GM12865 (cell line): Measurements from ENCODE around the gene DCAF10.
"Not testable (repeated sequence)": the region's sequence is repeated elsewhere in the genome, so short reads cannot be mapped to it uniquely, and the experiment has no call there.

Experiments
- DNase-seq: peaks from one replicate; pipeline ENCODE4 v3.0.0; 2010; ENCODE audit warnings: low read depth
- H3K4me3 ChIP-seq: 2 replicates; pipeline ENCODE4 v1.5.1; 2011; ENCODE audit warnings: mild to moderate bottlenecking, low read depth, low read length, control low read depth
- TF ChIP-seq, protein P1 (sequence below): IDR thresholded peaks from 2 replicates; pipeline ENCODE4 v1.5.1; 2011; ENCODE audit warnings: low read length, control low read depth, low read depth, inconsistent platforms; ENCODE audit not compliant: insufficient read depth; ENCODE audit errors: missing control alignments

Gene DCAF10

DNA sequence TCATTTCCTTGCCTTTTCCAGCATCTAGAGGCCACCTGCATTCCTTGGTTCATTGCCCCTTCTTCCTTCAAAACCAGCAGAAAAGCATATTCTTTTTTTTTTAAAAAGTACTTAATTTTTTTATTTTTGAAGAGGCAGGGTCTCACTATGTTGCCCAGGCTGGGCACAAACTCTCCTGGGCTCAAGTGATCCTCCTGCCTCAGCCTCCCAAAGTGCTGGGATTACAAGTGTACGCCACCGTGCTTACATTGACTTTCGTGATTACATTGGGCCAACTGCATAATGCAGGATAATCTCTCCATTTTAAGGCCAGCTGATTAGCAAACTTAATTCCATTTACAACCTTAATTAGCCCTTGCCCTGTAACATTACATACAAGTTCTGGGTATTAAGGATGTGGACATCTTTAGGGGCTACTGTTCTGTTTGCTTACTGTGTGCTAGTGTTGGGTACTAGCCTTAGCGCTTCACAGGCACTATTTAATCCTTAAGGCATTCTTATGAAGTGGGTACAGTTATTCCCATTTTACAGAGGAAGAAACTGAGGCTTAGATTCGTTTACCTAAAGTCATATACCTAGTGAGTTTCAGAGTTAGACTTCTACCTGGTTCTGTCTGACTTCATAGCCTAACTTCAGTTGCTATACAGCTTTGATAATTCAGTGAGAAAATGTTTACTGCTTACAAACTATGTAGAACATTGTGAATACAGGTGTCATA lies 69.6 kb downstream of the DCAF10 start:
- no peak overlapping the region for H3K4me3 ChIP-seq
- TF ChIP-seq, protein P1, sequence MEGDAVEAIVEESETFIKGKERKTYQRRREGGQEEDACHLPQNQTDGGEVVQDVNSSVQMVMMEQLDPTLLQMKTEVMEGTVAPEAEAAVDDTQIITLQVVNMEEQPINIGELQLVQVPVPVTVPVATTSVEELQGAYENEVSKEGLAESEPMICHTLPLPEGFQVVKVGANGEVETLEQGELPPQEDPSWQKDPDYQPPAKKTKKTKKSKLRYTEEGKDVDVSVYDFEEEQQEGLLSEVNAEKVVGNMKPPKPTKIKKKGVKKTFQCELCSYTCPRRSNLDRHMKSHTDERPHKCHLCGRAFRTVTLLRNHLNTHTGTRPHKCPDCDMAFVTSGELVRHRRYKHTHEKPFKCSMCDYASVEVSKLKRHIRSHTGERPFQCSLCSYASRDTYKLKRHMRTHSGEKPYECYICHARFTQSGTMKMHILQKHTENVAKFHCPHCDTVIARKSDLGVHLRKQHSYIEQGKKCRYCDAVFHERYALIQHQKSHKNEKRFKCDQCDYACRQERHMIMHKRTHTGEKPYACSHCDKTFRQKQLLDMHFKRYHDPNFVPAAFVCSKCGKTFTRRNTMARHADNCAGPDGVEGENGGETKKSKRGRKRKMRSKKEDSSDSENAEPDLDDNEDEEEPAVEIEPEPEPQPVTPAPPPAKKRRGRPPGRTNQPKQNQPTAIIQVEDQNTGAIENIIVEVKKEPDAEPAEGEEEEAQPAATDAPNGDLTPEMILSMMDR = no peak
- no peak for DNase-seq

DNA sequence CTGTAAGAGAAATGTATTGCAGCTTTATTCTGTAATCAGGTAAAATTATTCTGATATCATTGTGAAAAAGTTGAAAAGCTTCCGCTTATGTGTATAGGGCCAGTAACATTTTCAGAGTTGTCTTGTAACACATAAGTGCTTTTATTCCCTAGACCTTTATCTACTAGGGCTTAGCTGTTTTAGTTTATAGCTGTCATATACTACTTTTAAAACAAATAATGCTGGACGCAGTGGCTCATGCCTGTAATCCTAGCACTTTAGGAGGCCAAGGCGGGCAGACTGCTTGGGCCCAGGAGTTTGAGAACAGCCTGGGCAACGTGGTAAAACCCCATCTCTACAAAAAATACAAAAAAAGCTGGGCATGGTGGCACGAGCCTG lies 70.2 kb downstream of the DCAF10 start:
- TF ChIP-seq, protein P1 = no peak
- no peak for DNase-seq
- no peak overlapping the region for H3K4me3 ChIP-seq

DNA sequence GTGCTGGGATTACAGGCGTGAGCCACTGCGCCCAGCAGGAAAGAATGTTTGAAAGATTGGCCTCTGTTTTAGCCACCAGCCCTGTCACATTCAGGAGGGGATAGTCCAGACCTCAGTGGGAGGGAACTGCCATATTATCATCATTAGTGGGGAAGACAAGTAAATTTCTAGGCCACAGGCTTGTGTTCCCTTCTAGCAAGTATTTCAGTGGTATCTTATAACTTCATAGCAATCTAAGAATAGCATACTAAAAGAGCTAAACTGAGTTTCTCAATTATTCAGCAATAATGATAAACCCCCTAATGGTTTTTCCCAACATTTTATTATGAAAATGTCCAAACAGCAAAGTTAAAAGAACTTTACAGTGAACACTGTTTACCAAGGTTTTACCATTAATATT lies 73.4 kb downstream of the DCAF10 start:
- DNase-seq = no peak
- TF ChIP-seq, protein P1 = no peak
- H3K4me3 ChIP-seq = no peak overlapping the region

DNA sequence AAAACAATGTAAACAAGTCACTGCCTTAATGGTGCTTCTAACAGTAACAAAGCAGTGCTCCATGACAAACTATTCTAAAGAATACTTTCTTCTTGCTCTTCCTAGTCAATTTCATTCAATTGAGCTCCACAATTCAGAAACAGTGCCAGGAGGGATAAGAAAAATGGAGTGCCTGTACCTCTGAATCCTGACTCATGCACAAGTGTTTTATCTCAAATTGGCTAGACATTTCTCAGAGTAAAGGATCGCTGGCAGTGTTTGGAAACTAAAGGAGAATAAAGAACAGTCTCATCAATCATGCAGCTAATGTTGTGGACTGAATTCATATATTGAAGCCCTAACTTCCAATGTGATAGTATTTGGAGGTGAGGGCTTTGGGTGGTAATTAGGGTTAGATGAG lies 75.8 kb downstream of the DCAF10 start:
- TF ChIP-seq, protein P1 = no peak
- DNase-seq = no peak
- H3K4me3 ChIP-seq = no peak overlapping the region

DNA sequence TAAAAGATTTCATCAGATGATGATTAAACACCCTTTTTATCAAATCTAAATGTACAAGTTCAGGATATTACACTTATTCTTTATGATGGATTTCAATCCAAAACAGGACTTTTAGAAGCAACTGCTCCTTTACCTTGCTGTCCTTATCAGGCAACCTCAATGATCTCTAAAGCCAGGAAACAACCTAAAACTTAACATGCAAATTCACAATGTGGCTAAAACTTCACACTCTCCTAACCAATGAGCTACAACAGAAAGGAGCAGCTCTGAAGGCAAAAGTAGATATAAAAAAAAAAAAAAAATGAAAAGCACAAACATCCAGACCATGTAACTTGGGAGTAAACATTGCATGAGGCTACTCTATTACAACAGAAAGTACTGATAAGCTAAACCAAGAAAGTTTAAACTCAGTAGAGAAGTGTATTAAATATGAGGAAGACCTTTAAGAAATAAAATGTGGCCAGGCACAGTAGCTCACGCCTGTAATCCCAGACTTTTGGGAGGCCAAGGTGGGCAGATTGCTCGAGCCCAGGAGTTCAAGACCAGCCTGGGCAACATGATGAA lies 80.4 kb downstream of the DCAF10 start:
- H3K4me3 ChIP-seq = no peak overlapping the region
- TF ChIP-seq, protein P1 = no peak
- peak; percentile 8 for DNase-seq

DNA sequence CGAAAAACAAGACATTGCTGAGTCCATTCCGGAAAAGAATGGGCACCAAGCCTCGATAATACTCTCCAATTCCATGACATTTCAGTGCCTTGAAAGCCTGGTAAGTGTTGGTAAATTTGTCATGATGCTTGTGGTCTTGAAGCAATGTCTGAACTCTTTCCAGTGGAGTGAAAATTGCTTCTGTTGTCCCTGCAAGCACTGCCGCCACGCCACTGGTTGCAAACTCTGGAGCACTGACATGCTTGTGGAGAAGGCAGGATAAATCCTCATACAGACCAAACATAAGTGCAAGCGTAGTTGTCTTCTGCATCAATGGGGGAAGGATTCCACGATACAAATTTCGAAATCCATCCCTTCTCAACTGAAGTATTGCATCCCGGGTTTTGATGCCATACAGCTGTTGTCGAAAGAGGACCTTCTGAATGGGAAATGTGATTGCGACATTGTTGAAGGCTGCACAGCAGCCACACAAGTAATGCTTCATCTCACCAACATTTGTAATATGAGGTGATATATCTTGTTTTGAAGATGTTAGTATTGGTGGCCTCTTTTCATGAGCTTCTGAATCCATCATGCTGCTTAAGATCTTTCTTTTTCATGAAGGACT lies 87.5 kb downstream of the DCAF10 start:
- H3K4me3 ChIP-seq, DNase-seq: not testable (repeated sequence)

DNA sequence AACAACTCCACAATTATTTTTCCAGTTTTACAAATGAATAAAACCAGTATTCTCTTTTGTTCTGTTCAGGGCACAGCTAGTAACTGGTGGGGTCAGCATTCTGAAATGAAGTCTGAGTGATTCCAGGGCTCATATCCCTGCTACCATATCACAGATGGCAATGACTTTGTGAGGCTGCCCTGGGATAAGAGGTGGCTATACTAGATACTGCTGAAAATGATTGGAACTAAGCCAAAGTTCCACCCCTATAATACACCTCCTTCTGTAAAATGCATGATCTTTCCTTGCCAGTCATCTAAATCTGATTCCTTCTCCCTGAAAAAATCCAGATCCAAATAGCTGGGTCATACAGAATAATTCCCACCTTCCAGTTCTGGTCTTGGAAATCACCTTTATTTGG lies 88.9 kb downstream of the DCAF10 start:
- H3K4me3 ChIP-seq = no peak overlapping the region
- TF ChIP-seq, protein P1 = no peak
- no peak for DNase-seq

DNA sequence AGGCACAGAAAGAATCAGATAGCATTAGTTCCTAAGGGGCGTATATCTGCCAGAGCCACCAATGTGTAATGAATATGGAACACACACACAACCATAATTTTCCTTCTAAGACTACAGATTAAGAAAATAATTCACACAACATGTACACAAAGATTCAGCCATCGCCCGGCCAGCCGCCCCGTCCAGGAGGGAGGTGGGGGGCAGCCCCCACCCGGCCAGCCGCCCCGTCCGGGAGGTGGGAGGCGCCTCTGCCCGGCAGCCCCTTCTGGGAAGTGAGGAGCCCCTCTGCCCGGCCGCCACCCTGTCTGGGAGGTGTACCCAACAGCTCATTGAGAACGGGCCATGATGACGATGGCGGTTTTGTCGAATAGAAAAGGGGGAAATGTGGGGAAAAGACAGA lies 90.4 kb downstream of the DCAF10 start:
- H3K4me3 ChIP-seq, DNase-seq: not testable (repeated sequence)
